Activated CD4-positive, alpha-beta T cell treated with anti-CD3 and anti-CD28 coated beads, Interleukin-2, Interleukin-4, amounts not matched to agents 100 ng/mL and 50 ng/mL, durations not matched to agents 16 hours and 8 hours (primary cell): ENCODE results near the gene NPAS2.
A peak's percentile ranks its signal among the peaks of the same experiment; 100 is the strongest.

Experiments used
- DNase-seq: peaks from one replicate; pipeline ENCODE4 v3.0.0-alpha.2; 2020; ENCODE audit warnings: low spot score

The NPAS2 gene

GRCh38 chr2:100909534-100910081 is 89.7 kb downstream of the NPAS2 start:
- no peak for DNase-seq

- DNase-seq, result no peak
Observed at GRCh38 chr2:100910111-100910510, 90.2 kb downstream of the NPAS2 start.

GRCh38 chr2:100919316-100919715 is 99.4 kb downstream of the NPAS2 start:
- DNase-seq, result peak; percentile 13

GRCh38 chr2:100921685-100922161 is 101.8 kb downstream of the NPAS2 start:
- DNase-seq, result no peak

- DNase-seq, result no peak
Observed at GRCh38 chr2:100923461-100924060, 103.6 kb downstream of the NPAS2 start.

- no peak for DNase-seq
Observed at GRCh38 chr2:100924122-100924519, 104.2 kb downstream of the NPAS2 start.

GRCh38 chr2:100924520-100925451 is 104.8 kb downstream of the NPAS2 start:
- peak; percentile 54 for DNase-seq

- DNase-seq, result no peak
Observed at GRCh38 chr2:100928235-100928634, 108.3 kb downstream of the NPAS2 start.

GRCh38 chr2:100929147-100929546 is 109.2 kb downstream of the NPAS2 start:
- DNase-seq, result no peak

- no peak for DNase-seq
Observed at GRCh38 chr2:100934504-100935371, 114.8 kb downstream of the NPAS2 start.

GRCh38 chr2:100935372-100935752 is 115.4 kb downstream of the NPAS2 start:
- no peak for DNase-seq

GRCh38 chr2:100936070-100936741 is 116.3 kb downstream of the NPAS2 start:
- no peak for DNase-seq

- DNase-seq, result no peak
Observed at GRCh38 chr2:100936972-100937542, 117.1 kb downstream of the NPAS2 start.

- no peak for DNase-seq
Observed at GRCh38 chr2:100938031-100939026, 118.4 kb downstream of the NPAS2 start.

- DNase-seq, result no peak
Observed at GRCh38 chr2:100939445-100939844, 119.5 kb downstream of the NPAS2 start.

GRCh38 chr2:100940240-100940639 is 120.3 kb downstream of the NPAS2 start:
- no peak for DNase-seq

- no peak for DNase-seq
Observed at GRCh38 chr2:100940766-100941645, 121.1 kb downstream of the NPAS2 start.

GRCh38 chr2:100941646-100942240 is 121.8 kb downstream of the NPAS2 start:
- no peak for DNase-seq
